Activated T-helper 1 cell treated with anti-CD3 and anti-CD28 coated beads, Interleukin-12 subunit alpha, Interleukin-12 subunit beta, Interleukin-2, Interleukin-4 antibody, amounts not matched to agents 30 ng/mL and 10 ng/mL and 1 ng/mL, durations not matched to agents 14 hours and 24 hours and 36 hours (primary cell): ENCODE measurements around the gene SPTB. TPM values are rescaled to one million over a fixed set of nuclear protein-coding genes. Genes with fewer than 3 reads are reported as not detected.
A peak's percentile ranks its signal among the peaks of the same experiment; 100 is the strongest.

Source experiments
- DNase-seq: peaks from one replicate; pipeline ENCODE4 v3.0.0; 2021; ENCODE audit warnings: low spot score
- H3K27ac Mint-ChIP-seq: one replicate; pipeline ENCODE4 v1.8.0; 2021; ENCODE audit warnings: mild to moderate bottlenecking, mixed read lengths
- H3K27me3 Mint-ChIP-seq: one replicate; pipeline ENCODE4 v1.8.0; 2022; ENCODE audit warnings: mild to moderate bottlenecking, moderate library complexity, mixed read lengths; ENCODE audit not compliant: insufficient read depth
- H3K36me3 Mint-ChIP-seq: one replicate; pipeline ENCODE4 v1.8.0; 2021; ENCODE audit warnings: low read depth, mixed read lengths
- H3K4me1 Mint-ChIP-seq: one replicate; pipeline ENCODE4 v1.8.0; 2021; ENCODE audit warnings: low read depth, mixed read lengths
- H3K4me3 Mint-ChIP-seq: one replicate; pipeline ENCODE4 v1.8.0; 2021; ENCODE audit warnings: mild to moderate bottlenecking, moderate library complexity, mixed read lengths
- H3K9me3 Mint-ChIP-seq: one replicate; pipeline ENCODE4 v1.8.0; 2021; ENCODE audit warnings: mixed read lengths
- intact Hi-C: fragments of 100-400 bp; cut with micrococcal nuclease; formaldehyde crosslinking; loops from one replicate; pipeline ENCODE4 v1.15.1; 2024
- total RNA-seq: library from RNA; stranded (reverse); gene quantifications from 2 replicates; pipeline ENCODE4 v1.2.3, GENCODE V29; 2022

Gene SPTB
- total RNA-seq, 1 donor from 2014 or later, result not detected

- Mint-ChIP-seq H3K27me3 (peaks cover 72% of the 10 kb centered on the region), H3K36me3 (no peaks in the 10 kb centered on the region)
- DNase-seq, result no peak
These were observed 671 bp downstream of the SPTB start for GRCh38 chr14:64878837-64879634.

GRCh38 chr14:64877846-64878245 lies 1.9 kb downstream of the SPTB start:
- Mint-ChIP-seq H3K36me3 (no peaks in the 10 kb centered on the region), H3K27me3 (peaks cover 65% of the 10 kb centered on the region), H3K4me3 (no peak overlapping the region), H3K9me3 (no peaks in the 10 kb centered on the region), H3K4me1 (no peaks in the 10 kb centered on the region), H3K27ac (no peak overlapping the region)
- DNase-seq, result no peak
- intact Hi-C loops, result no loop called here

More at GRCh38 chr14:64878837-64879634, 671 bp downstream of the SPTB start:
- intact Hi-C loops, result no loop called here
- no peak overlapping the region for H3K27ac Mint-ChIP-seq
- H3K4me1 Mint-ChIP-seq, result no peaks in the 10 kb centered on the region
- H3K4me3 Mint-ChIP-seq, result peak overlapping the region; percentile 57
- no peaks in the 10 kb centered on the region for H3K9me3 Mint-ChIP-seq

GRCh38 chr14:64875350-64875749 lies 4.4 kb downstream of the SPTB start:
- H3K27ac Mint-ChIP-seq, result no peak overlapping the region
- H3K27me3 Mint-ChIP-seq, result peaks cover 66% of the 10 kb centered on the region
- H3K9me3 Mint-ChIP-seq, result no peaks in the 10 kb centered on the region
- no peaks in the 10 kb centered on the region for H3K4me1 Mint-ChIP-seq
- H3K4me3 Mint-ChIP-seq, result no peak overlapping the region
- DNase-seq, result no peak
- intact Hi-C loops, result no loop called here
- no peaks in the 10 kb centered on the region for H3K36me3 Mint-ChIP-seq

GRCh38 chr14:64873506-64874219 lies 6.0 kb downstream of the SPTB start:
- Mint-ChIP-seq H3K27ac (no peak overlapping the region), H3K4me1 (no peaks in the 10 kb centered on the region), H3K9me3 (no peaks in the 10 kb centered on the region), H3K27me3 (peaks cover 63% of the 10 kb centered on the region), H3K4me3 (no peak overlapping the region), H3K36me3 (no peaks in the 10 kb centered on the region)
- intact Hi-C loops, result no loop called here
- DNase-seq, result no peak

- no peaks in the 10 kb centered on the region for H3K36me3 Mint-ChIP-seq
- intact Hi-C loops, result no loop called here
- H3K4me1 Mint-ChIP-seq, result no peaks in the 10 kb centered on the region
- no peak overlapping the region for H3K4me3 Mint-ChIP-seq
- DNase-seq, result no peak
- H3K27ac Mint-ChIP-seq, result no peak overlapping the region
- H3K27me3 Mint-ChIP-seq, result peaks cover 46% of the 10 kb centered on the region
- H3K9me3 Mint-ChIP-seq, result no peaks in the 10 kb centered on the region
These were observed 8.4 kb downstream of the SPTB start for GRCh38 chr14:64871344-64871743.

GRCh38 chr14:64870160-64870559 lies 9.5 kb downstream of the SPTB start:
- intact Hi-C loops, result no loop called here
- H3K36me3 Mint-ChIP-seq, result no peaks in the 10 kb centered on the region
- peaks cover 43% of the 10 kb centered on the region for H3K27me3 Mint-ChIP-seq
- no peaks in the 10 kb centered on the region for H3K4me1 Mint-ChIP-seq
- DNase-seq, result no peak
- H3K4me3 Mint-ChIP-seq, result no peak overlapping the region
- no peak overlapping the region for H3K27ac Mint-ChIP-seq
- no peaks in the 10 kb centered on the region for H3K9me3 Mint-ChIP-seq

- Mint-ChIP-seq H3K9me3 (no peaks in the 10 kb centered on the region), H3K27me3 (peaks cover 38% of the 10 kb centered on the region), H3K36me3 (no peaks in the 10 kb centered on the region), H3K4me1 (no peaks in the 10 kb centered on the region), H3K27ac (no peak overlapping the region), H3K4me3 (no peak overlapping the region)
- no peak for DNase-seq
- intact Hi-C loops, result no loop called here
These were observed 10.9 kb downstream of the SPTB start for GRCh38 chr14:64868841-64869240.

- intact Hi-C loops, result no loop called here
- Mint-ChIP-seq H3K36me3 (no peaks in the 10 kb centered on the region), H3K27ac (no peak overlapping the region), H3K4me1 (no peaks in the 10 kb centered on the region), H3K9me3 (no peaks in the 10 kb centered on the region), H3K4me3 (no peak overlapping the region), H3K27me3 (peaks cover 41% of the 10 kb centered on the region)
- no peak for DNase-seq
These were observed 11.3 kb downstream of the SPTB start for GRCh38 chr14:64868379-64868778.

GRCh38 chr14:64867182-64867581 lies 12.5 kb downstream of the SPTB start:
- Mint-ChIP-seq H3K27me3 (peaks cover 41% of the 10 kb centered on the region), H3K4me3 (no peak overlapping the region), H3K36me3 (no peaks in the 10 kb centered on the region), H3K9me3 (no peaks in the 10 kb centered on the region), H3K27ac (no peak overlapping the region), H3K4me1 (no peaks in the 10 kb centered on the region)
- no peak for DNase-seq
- intact Hi-C loops, result no loop called here

- Mint-ChIP-seq H3K27me3 (peaks cover 39% of the 10 kb centered on the region), H3K36me3 (no peaks in the 10 kb centered on the region), H3K4me1 (no peaks in the 10 kb centered on the region), H3K9me3 (no peaks in the 10 kb centered on the region), H3K27ac (no peak overlapping the region), H3K4me3 (no peak overlapping the region)
- intact Hi-C loops, result no loop called here
- DNase-seq, result no peak
These were observed 13.7 kb downstream of the SPTB start for GRCh38 chr14:64865992-64866391.

- intact Hi-C loops, result no loop called here
- peaks cover 34% of the 10 kb centered on the region for H3K27me3 Mint-ChIP-seq
- H3K9me3 Mint-ChIP-seq, result no peaks in the 10 kb centered on the region
- H3K36me3 Mint-ChIP-seq, result no peaks in the 10 kb centered on the region
- H3K4me1 Mint-ChIP-seq, result no peaks in the 10 kb centered on the region
- no peak overlapping the region for H3K27ac Mint-ChIP-seq
- H3K4me3 Mint-ChIP-seq, result no peak overlapping the region
- no peak for DNase-seq
These were observed 14.6 kb downstream of the SPTB start for GRCh38 chr14:64865109-64865508.

GRCh38 chr14:64864258-64864657 lies 15.4 kb downstream of the SPTB start:
- no peaks in the 10 kb centered on the region for H3K9me3 Mint-ChIP-seq
- H3K27me3 Mint-ChIP-seq, result peaks cover 30% of the 10 kb centered on the region
- no peaks in the 10 kb centered on the region for H3K4me1 Mint-ChIP-seq
- H3K36me3 Mint-ChIP-seq, result no peaks in the 10 kb centered on the region
- DNase-seq, result no peak
- intact Hi-C loops, result no loop called here
- no peak overlapping the region for H3K4me3 Mint-ChIP-seq
- no peak overlapping the region for H3K27ac Mint-ChIP-seq

GRCh38 chr14:64861916-64862315 lies 17.8 kb downstream of the SPTB start:
- Mint-ChIP-seq H3K4me3 (no peak overlapping the region), H3K36me3 (no peaks in the 10 kb centered on the region), H3K4me1 (no peaks in the 10 kb centered on the region), H3K9me3 (no peaks in the 10 kb centered on the region), H3K27ac (no peak overlapping the region), H3K27me3 (peaks cover 34% of the 10 kb centered on the region)
- intact Hi-C loops, result no loop called here
- no peak for DNase-seq
